ENCODE measurements around the gene TSR3.
A peak's percentile ranks its signal among the peaks of the same experiment; 100 is the strongest.

TSR3 gene

DNA sequence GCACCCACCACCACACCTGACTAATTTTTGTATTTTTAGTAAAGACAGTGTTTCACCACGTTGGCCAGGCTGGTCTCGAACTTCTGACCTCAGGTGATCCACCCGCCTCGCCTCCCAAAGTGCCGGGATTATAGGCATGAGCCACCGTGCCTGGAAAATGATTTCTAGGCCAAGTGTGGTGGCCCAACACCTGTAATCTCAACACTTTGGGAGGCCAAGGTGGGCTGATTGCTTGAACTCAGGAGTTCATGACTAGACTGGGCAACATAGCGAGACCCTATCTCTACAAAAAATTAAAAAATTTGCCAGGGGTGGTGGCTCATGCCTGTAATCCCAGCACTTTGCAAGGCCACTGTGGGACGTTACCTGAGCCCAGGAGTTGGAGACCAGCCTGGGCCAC lies 29.3 kb downstream of the TSR3 start:
- no peak for DNase-seq

DNA sequence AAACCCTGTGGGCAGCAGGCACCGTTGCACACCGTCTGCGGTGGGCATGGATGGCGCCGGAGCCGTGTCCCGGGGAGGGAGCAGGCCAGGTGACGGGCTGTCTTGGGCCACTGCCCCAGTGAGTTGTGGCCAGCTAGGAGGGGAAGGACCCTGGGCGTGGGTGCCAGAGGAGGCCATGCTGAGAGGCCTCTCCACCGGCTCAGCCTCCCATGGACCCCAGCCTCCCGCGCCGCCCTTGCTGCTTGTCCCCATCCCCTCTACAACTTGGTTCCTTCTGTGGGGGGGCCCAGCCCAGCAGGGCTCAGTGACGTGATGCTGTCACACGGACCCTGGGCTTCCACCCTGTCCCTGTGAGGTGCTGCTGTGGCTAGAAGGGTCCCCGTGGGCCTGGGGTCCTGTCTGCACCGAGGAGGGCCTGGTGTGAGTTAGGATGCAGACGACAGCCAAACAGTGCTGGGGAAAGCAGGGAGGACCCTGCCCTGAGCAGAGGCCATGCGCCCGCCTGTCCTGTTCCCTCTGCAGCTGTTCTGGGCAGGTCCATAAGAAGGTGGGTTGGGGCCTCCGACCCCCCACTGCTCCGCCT lies 30.9 kb downstream of the TSR3 start:
- no peak for DNase-seq

- no peak for DNase-seq
Measured at GRCh38 chr16:1320097-1320496, 31.6 kb downstream of the TSR3 start.

DNA sequence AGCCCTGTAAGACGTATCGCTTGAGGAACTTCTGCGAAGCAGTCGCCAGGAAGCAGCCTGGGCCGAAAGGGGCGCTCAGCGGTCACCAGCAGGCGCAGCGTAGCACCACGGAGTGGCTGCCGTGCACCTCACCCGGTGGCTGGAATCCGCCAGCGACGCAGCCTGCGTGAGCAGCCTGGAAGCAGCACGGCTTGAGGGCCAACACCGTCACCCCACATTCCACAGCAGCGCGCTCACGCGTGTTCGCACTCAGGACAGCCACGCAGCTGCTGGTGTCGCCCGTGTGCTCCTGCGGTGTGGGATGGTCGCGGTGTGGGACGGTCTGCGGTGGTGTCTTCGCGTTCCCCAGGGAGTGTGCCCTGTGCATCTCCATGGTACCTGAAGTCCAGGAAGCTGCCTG lies 32.6 kb downstream of the TSR3 start:
- no peak for DNase-seq

- DNase-seq = no peak
Measured at GRCh38 chr16:1318268-1318545, 33.5 kb downstream of the TSR3 start.

GRCh38 chr16:1317479-1318267 lies 34.0 kb downstream of the TSR3 start:
- no peak for DNase-seq

GRCh38 chr16:1316033-1316405 lies 35.7 kb downstream of the TSR3 start:
- no peak for DNase-seq

GRCh38 chr16:1315081-1316032 lies 36.3 kb downstream of the TSR3 start:
- DNase-seq = no peak

- DNase-seq = no peak
Measured at GRCh38 chr16:1314399-1315068, 37.1 kb downstream of the TSR3 start.

DNA sequence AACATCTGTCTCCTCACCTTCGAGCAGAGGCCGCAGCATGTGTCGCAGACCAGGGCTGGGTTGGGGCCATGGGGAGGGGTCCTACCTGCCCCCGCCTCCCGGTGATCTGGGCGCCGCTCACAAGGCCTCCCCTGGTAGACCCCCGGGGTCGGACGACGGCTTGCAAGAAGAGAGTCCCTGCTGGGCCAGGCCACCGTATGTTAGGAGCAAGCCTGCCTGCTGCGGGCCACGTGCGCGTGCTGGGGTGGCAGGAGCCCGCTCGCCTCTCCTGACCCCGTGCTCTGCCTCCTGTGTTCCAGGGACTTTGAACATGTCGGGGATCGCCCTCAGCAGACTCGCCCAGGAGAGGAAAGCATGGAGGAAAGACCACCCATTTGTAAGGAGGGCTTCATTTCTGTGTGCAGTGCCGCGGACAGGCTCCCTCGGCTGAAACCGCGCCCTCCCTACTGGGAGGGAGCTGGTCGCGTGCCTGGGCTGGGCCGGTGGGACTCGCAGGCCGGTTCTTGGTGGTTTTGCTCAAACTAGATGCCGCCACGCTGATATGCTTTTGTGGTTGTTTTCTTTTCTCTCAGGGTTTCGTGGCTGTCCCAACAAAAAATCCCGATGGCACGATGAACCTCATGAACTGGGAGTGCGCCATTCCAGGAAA lies 37.8 kb downstream of the TSR3 start:
- no peak for DNase-seq

DNA sequence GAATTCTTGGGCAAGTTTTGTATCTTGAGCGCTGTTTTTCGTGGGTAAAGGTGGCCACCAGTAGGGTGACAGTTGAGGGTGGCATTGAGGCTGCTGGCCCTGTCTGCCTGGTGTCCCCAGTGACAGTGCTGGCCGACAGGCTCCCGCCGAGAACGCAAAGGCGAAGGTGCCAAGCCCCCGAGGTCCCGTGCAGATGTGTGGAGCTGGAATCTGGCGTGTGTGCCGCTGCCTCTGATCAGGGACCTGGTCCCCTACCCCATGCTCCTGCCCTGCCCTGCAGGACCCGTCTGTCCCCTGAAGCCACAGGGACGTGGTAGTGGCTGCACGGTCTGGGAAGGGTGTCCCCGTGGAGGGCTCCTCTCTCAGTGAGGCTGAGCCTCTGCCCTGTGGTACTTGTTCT lies 38.8 kb downstream of the TSR3 start:
- DNase-seq = no peak

DNA sequence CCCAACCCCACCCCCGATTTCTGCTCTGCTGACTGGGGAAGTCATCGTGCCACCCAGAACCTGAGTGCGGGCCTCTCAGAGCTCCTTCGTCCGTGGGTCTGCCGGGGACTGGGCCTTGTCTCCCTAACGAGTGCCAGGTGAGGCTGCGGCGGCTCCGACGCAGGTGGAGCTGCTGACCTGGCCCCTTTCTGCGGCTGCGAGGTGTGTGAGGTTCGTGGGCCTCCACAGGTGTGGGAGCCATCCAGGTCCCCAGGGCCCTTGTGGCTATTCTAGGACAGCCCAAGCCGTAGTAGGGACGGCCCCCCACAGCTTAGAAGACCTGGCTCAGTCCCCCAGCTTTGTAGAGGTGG lies 39.2 kb downstream of the TSR3 start:
- no peak for DNase-seq

DNA sequence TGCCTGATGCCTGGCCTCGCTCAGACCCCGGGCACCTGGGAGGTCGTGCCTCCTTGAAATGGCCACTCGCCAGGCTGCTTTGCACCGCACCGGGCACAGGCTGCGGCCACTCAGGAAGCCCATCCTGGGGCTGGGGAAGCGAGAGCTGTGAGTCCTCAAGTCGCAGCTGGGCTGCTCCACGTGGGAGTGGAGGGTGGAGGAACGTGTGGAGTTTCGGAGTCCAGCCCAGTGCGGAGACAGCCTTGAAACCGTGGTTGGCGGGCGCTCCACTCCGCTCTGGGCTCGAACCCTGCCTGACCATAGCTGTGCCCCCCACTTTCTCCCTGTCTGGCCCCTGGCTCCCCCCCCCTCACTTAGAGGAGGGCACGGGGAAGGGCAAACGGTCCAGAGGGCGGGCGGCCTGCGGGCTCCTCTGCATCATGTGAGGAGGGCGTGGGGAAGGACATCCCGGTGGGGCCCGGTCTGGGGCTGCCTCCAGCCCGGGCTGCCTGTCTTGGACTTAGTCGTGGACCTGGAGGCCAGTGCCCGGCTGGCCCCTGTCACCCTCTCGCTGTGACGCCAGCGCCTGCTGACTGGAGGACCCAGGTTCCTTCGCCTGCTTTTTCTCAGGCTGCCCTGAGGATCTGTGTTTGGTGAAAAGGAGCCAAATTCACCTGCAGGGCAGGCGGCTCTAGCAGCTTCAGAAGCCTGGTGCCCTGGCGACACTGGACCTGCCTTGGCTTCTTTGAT lies 39.8 kb downstream of the TSR3 start:
- no peak for DNase-seq

- no peak for DNase-seq
Measured at GRCh38 chr16:1311212-1311737, 40.4 kb downstream of the TSR3 start.

DNA sequence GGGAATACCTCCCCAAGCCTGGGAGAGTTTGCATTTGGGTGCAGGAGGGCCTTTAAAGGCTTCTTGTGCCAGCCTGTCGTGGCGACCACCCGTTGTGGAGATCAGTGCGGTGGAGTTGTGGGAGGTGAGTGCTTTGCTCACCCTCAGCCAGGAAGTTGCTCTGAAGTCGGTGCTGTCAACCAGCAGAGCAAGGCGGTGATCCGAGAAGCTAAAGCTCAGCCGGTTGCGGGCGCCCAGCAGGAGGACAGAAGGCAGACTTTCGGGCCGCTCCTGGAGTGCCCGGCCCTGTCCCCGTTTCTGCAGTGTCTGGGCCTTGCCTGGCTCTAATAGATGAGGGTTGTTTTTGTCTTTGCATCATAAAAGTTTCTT lies 40.9 kb downstream of the TSR3 start:
- DNase-seq = no peak

GRCh38 chr16:1309888-1310831 lies 41.5 kb downstream of the TSR3 start:
- no peak for DNase-seq

- peak; percentile 97 to 99 for DNase-seq
Measured at GRCh38 chr16:1308977-1309885, 42.4 kb downstream of the TSR3 start, which contains the start of gene UBE2I. Gene UBE2I (plus strand): TSS chr16:1309636. CDS start chr16:1314031, 4,395 bp downstream.

GRCh38 chr16:1308036-1308976 lies 43.4 kb downstream of the TSR3 start:
- no peak for DNase-seq

All from NCI-H524 (cell line).